Activated B cell treated with CpG ODN at 0.5 μM for 24 hours (primary cell): ENCODE data around the gene DGKB. TPM values are rescaled to one million over a fixed set of nuclear protein-coding genes. Genes with fewer than 3 reads are reported as not detected.

Experiments
- ATAC-seq: fragments of 200-7000 bp; cut with Tn5 transposase; one replicate; pipeline ENCODE4 v1.10.0; 2021; ENCODE audit warnings: low read depth, mild to moderate bottlenecking, moderate library complexity
- CTCF ChIA-PET: fragments of 350-600 bp; sonication (Branson Sonifier 250); formaldehyde crosslinking; loops from one replicate; lab custom pipeline; 2021; ENCODE audit warnings: antibody characterized with exemption; lab: Charles Lee
- POLR2A ChIA-PET: fragments of 350-600 bp; sonication (Branson Sonifier 250); formaldehyde crosslinking; loops from one replicate; lab custom pipeline; 2021; ENCODE audit warnings: antibody characterized with exemption; lab: Charles Lee
- DNase-seq: peaks from one replicate; pipeline ENCODE4 v3.0.0; 2022
- H3K27ac Mint-ChIP-seq: one replicate; pipeline ENCODE4 v1.8.0; 2020; ENCODE audit warnings: mixed read lengths
- H3K27me3 Mint-ChIP-seq: one replicate; pipeline ENCODE4 v1.8.0; 2021; ENCODE audit warnings: mixed read lengths
- H3K36me3 Mint-ChIP-seq: one replicate; pipeline ENCODE4 v1.8.0; 2021; ENCODE audit warnings: low read depth, mixed read lengths
- H3K4me1 Mint-ChIP-seq: one replicate; pipeline ENCODE4 v1.8.0; 2021; ENCODE audit warnings: mixed read lengths
- H3K4me3 Mint-ChIP-seq: one replicate; pipeline ENCODE4 v1.8.0; 2020; ENCODE audit warnings: mild to moderate bottlenecking, mixed read lengths
- H3K9me3 Mint-ChIP-seq: one replicate; pipeline ENCODE4 v1.8.0; 2020; ENCODE audit warnings: mixed read lengths
- intact Hi-C: fragments of 100-400 bp; cut with micrococcal nuclease; formaldehyde crosslinking; loops from one replicate; pipeline ENCODE4 v1.15.1; 2024
- total RNA-seq: library from RNA; stranded (reverse); gene quantifications from 2 replicates; pipeline ENCODE4 v1.2.3, GENCODE V29; 2022
- TF ChIP-seq, protein P1 (sequence below): fragments of 200-600 bp; IDR thresholded peaks from one replicate; pipeline ENCODE4 v1.8.0; 2022; ENCODE audit warnings: antibody characterized with exemption, mild to moderate bottlenecking

Gene DGKB
- total RNA-seq, 1 donor from 2014 or later, result not detected

- H3K4me3 Mint-ChIP-seq, result no peak overlapping the region
- ChIA-PET POLR2A (no interaction called here), CTCF (no interaction called here)
- no peak for ATAC-seq
- intact Hi-C loops, result no loop called here
- TF ChIP-seq, protein P1, sequence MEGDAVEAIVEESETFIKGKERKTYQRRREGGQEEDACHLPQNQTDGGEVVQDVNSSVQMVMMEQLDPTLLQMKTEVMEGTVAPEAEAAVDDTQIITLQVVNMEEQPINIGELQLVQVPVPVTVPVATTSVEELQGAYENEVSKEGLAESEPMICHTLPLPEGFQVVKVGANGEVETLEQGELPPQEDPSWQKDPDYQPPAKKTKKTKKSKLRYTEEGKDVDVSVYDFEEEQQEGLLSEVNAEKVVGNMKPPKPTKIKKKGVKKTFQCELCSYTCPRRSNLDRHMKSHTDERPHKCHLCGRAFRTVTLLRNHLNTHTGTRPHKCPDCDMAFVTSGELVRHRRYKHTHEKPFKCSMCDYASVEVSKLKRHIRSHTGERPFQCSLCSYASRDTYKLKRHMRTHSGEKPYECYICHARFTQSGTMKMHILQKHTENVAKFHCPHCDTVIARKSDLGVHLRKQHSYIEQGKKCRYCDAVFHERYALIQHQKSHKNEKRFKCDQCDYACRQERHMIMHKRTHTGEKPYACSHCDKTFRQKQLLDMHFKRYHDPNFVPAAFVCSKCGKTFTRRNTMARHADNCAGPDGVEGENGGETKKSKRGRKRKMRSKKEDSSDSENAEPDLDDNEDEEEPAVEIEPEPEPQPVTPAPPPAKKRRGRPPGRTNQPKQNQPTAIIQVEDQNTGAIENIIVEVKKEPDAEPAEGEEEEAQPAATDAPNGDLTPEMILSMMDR, result no peak
- H3K27ac Mint-ChIP-seq, result no peak overlapping the region
- H3K36me3 Mint-ChIP-seq, result no peaks in the 10 kb centered on the region
- no peak for DNase-seq
- no peaks in the 10 kb centered on the region for H3K4me1 Mint-ChIP-seq
- H3K27me3 Mint-ChIP-seq, result no peaks in the 10 kb centered on the region
- H3K9me3 Mint-ChIP-seq, result no peaks in the 10 kb centered on the region
Measured at GRCh38 chr7:14817829-14818614, 84.5 kb downstream of the DGKB start.

DNA sequence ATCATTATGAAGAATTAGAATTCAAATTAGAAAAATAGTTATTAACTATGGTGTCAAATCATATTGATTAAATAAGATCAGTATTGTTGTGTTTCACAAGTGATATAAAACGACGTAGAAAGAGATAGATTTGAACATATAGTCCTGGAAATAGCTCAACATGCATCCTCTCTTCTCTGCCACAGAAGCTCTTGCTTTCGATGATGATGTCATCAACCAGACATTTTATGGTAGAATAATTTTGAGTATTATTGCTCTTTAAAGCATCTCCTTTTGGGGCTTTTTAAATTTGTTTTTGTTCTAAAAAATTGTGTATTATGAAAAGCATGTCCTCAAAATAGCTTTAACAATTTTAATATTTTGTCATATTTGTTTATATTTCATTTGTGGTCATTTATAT lies 95.0 kb downstream of the DGKB start:
- TF ChIP-seq, protein P1, result no peak
- POLR2A ChIA-PET, result no interaction called here
- no peak overlapping the region for H3K4me3 Mint-ChIP-seq
- H3K27me3 Mint-ChIP-seq, result no peaks in the 10 kb centered on the region
- no peak for ATAC-seq
- H3K9me3 Mint-ChIP-seq, result no peaks in the 10 kb centered on the region
- CTCF ChIA-PET, result no interaction called here
- DNase-seq, result no peak
- H3K27ac Mint-ChIP-seq, result no peak overlapping the region
- intact Hi-C loops, result no loop called here
- no peaks in the 10 kb centered on the region for H3K4me1 Mint-ChIP-seq
- H3K36me3 Mint-ChIP-seq, result no peaks in the 10 kb centered on the region

GRCh38 chr7:14806891-14807290 lies 95.7 kb downstream of the DGKB start:
- H3K4me1 Mint-ChIP-seq, result no peaks in the 10 kb centered on the region

DNA sequence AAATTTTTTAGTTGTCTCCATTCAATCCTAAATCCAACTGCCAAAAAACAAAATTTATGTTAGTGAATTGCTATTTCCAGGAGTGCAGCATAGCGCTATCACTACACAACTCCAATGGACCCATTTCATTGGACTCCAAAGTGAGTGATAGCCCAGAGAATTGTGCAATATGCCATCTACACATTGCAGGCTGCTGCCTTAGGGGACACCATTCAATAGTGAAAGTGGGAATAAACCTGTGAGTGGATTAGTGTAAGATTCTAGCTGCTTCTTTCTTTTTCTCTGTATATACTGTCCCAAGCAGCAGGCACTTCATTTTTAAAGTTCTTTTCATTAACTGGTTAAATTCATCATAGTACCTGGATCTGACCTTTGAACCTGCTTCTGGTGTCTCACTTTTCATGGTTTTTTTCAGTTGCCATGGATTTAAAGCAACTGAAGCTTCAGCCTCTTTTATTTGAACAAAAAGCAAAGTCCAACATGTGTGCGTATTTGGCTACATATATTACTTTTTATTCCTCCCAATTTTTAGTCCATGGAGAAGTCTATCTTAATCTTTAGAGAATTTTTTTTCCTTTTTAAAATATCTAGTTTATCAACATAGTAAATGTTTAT lies 97.3 kb downstream of the DGKB start:
- TF ChIP-seq, protein P1, result no peak
- Mint-ChIP-seq H3K36me3 (no peaks in the 10 kb centered on the region), H3K4me3 (no peak overlapping the region), H3K9me3 (no peaks in the 10 kb centered on the region), H3K27ac (no peak overlapping the region), H3K27me3 (no peaks in the 10 kb centered on the region), H3K4me1 (no peaks in the 10 kb centered on the region)
- DNase-seq (no peak), ATAC-seq (no peak)
- intact Hi-C loops, result no loop called here
- ChIA-PET CTCF (no interaction called here), POLR2A (no interaction called here)

More at GRCh38 chr7:14806891-14807290, 95.7 kb downstream of the DGKB start:
- DNase-seq (no peak), ATAC-seq (no peak)
- no peaks in the 10 kb centered on the region for H3K36me3 Mint-ChIP-seq
- H3K9me3 Mint-ChIP-seq, result no peaks in the 10 kb centered on the region
- ChIA-PET CTCF (no interaction called here), POLR2A (no interaction called here)
- no peak overlapping the region for H3K4me3 Mint-ChIP-seq
- intact Hi-C loops, result no loop called here
- no peak overlapping the region for H3K27ac Mint-ChIP-seq
- H3K27me3 Mint-ChIP-seq, result no peaks in the 10 kb centered on the region
- TF ChIP-seq, protein P1, result no peak

DNA sequence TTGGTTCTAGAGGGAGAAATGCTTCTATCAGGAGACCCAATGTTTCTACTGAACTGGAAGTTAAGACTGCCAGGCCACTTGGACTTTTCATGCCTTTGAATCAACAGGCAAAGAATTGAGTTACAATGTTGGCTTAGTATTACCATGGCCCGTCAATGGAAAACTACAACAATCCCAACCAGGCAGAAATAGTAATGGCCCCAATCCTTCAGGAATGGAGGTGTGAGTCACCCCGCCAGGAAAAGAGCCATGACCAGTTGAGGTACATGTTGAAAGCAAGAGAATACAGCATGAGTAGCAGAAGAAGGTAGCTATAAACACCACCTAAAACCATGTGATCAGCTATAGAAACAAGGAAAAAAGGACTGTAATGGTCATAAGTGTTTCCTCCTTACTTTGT lies 101.9 kb downstream of the DGKB start:
- Mint-ChIP-seq H3K27ac (no peak overlapping the region), H3K9me3 (peaks cover 2% of the 10 kb centered on the region), H3K4me1 (no peaks in the 10 kb centered on the region), H3K27me3 (no peaks in the 10 kb centered on the region), H3K36me3 (no peaks in the 10 kb centered on the region), H3K4me3 (no peak overlapping the region)
- ChIA-PET POLR2A (no interaction called here), CTCF (no interaction called here)
- intact Hi-C loops, result no loop called here
- TF ChIP-seq, protein P1, result no peak
- no peak for DNase-seq
- ATAC-seq, result no peak
